ENCODE results near the gene UBN2.

The UBN2 gene

GRCh38 chr7:139345042-139345441 lies 114.0 kb downstream of the UBN2 start:
- Histone ChIP-seq H3K4me3 (ENCODE audit: low read depth, low read length) (no peak overlapping the region), H3K9me3 (ENCODE audit: control insufficient read depth, insufficient read depth, low read depth, low read length) (no peaks in the 10 kb centered on the region), H3K36me3 (ENCODE audit: control insufficient read depth in 2 of 2, insufficient read depth in 1 of 2, low read length in 2 of 2) (peaks cover 12 to 27% of the 10 kb centered on the region in 2 experiments; a peak in 2 of 3 replicates), H3K4me1 (ENCODE audit: control insufficient read depth, insufficient read depth, low read length) (no peaks in the 10 kb centered on the region), H3K27ac (ENCODE audit: extremely low read depth, low read depth, low read length) (no peak overlapping the region)
- ChIA-PET POLR2A (no interaction called here), CTCF (no interaction called here)
- no peak for TF ChIP-seq BCL11B (tag by site-specific recombination; IDR thresholded peaks at IDR 0.05; ENCODE audit: low read depth)
- TF ChIP-seq ZNF223 (tag by site-specific recombination; IDR thresholded peaks at IDR 0.05), result no peak
- TF ChIP-seq ZBTB21 (tag by site-specific recombination; IDR thresholded peaks at IDR 0.05), result no peak
- TF ChIP-seq PRDM10 (tag by site-specific recombination; IDR thresholded peaks at IDR 0.05), result no peak
- TF ChIP-seq SP2 (tag by site-specific recombination; IDR thresholded peaks at IDR 0.05), result no peak
- TF ChIP-seq ZFP69B (tag by site-specific recombination; IDR thresholded peaks at IDR 0.05), result no peak
- no peak for TF ChIP-seq ZSCAN16 (tag by site-specific recombination; IDR thresholded peaks at IDR 0.05)
- TF ChIP-seq OVOL3 (tag by site-specific recombination; IDR thresholded peaks at IDR 0.05), result no peak
- TF ChIP-seq REST (tag by site-specific recombination; IDR thresholded peaks at IDR 0.05), result no peak
- no peak for TF ChIP-seq GLIS2 (tag by site-specific recombination; IDR thresholded peaks at IDR 0.05)
- no peak for TF ChIP-seq ZBTB17 (tag by site-specific recombination; IDR thresholded peaks at IDR 0.05)
- TF ChIP-seq SALL2 (tag by site-specific recombination; IDR thresholded peaks at IDR 0.05; ENCODE audit: borderline replicate concordance), result no peak

- Histone ChIP-seq H3K9me3 (ENCODE audit: control insufficient read depth, insufficient read depth, low read depth, low read length) (no peaks in the 10 kb centered on the region), H3K36me3 (ENCODE audit: control insufficient read depth in 2 of 2, insufficient read depth in 1 of 2, low read length in 2 of 2) (peaks cover 11 to 21% of the 10 kb centered on the region in 2 experiments; a peak in 2 of 3 replicates), H3K4me3 (ENCODE audit: low read depth, low read length) (no peak overlapping the region), H3K27ac (ENCODE audit: extremely low read depth, low read depth, low read length) (no peak overlapping the region), H3K4me1 (ENCODE audit: control insufficient read depth, insufficient read depth, low read length) (no peaks in the 10 kb centered on the region)
- TF ChIP-seq ZBTB26 (tag by site-specific recombination; optimal IDR thresholded peaks at IDR 0.05), result no peak
- no peak for TF ChIP-seq ZNF76 (tag by site-specific recombination; IDR thresholded peaks at IDR 0.05; ENCODE audit: borderline replicate concordance, low read depth)
- no peak for TF ChIP-seq ZNF266 (tag by site-specific recombination; IDR thresholded peaks at IDR 0.05; ENCODE audit: low read depth)
- no peak for TF ChIP-seq ZNF169 (tag by site-specific recombination; IDR thresholded peaks at IDR 0.05)
- TF ChIP-seq ZNF776 (tag by site-specific recombination; IDR thresholded peaks at IDR 0.05; ENCODE audit: borderline replicate concordance), result no peak
- no peak for TF ChIP-seq ZNF341 (tag by site-specific recombination; IDR thresholded peaks at IDR 0.05; ENCODE audit: low read depth)
- TF ChIP-seq ZNF514 (tag by site-specific recombination; IDR thresholded peaks at IDR 0.05), result no peak
- TF ChIP-seq YY1 (tag by site-specific recombination; IDR thresholded peaks at IDR 0.05), result no peak
- TF ChIP-seq ZNF792 (tag by site-specific recombination; IDR thresholded peaks at IDR 0.05), result no peak
- no peak for TF ChIP-seq ZNF140 (tag by site-specific recombination; IDR thresholded peaks at IDR 0.05)
- CTCF ChIA-PET, result no interaction called here
- POLR2A ChIA-PET, result no interaction called here
Measured at GRCh38 chr7:139351027-139351426, 120.0 kb downstream of the UBN2 start.
